Left lung (tissue), 10 donors: ENCODE measurements around the gene PICK1. TPM values are rescaled to one million over a fixed set of nuclear protein-coding genes. Genes with fewer than 3 reads are reported as not detected.

Experiments
- ATAC-seq: fragments of 200-7000 bp; cut with Tn5 transposase; one replicate; pipeline ENCODE4 v1.9.1; 2020; ENCODE audit warnings: moderate library complexity
- DNase-seq, 4 donors: peaks; one replicate each; pipeline ENCODE4 v3.0.0-alpha.2; 2013 to 2020
- H3K27ac ChIP-seq, 2 donors: fragments of 200-600 bp; sonication (generic) in 1 of 2; one replicate each; pipeline versions ENCODE4 v1.5.0 to v1.8.0; 2020 to 2021
- H3K27me3 ChIP-seq, 2 donors: fragments of 200-600 bp; sonication (generic) in 1 of 2; one replicate each; pipeline versions ENCODE4 v1.5.0 to v1.8.0; 2020 to 2021
- H3K36me3 ChIP-seq, 2 donors: fragments of 200-600 bp; sonication (generic) in 1 of 2; one replicate each; pipeline versions ENCODE4 v1.5.0 to v1.8.0; 2020 to 2021
- H3K4me1 ChIP-seq, 2 donors: fragments of 200-600 bp; one replicate each; pipeline ENCODE4 v1.8.0; 2021
- H3K4me3 ChIP-seq, 2 donors: fragments of 200-600 bp; sonication (generic) in 1 of 2; one replicate each; pipeline versions ENCODE4 v1.5.0 to v1.8.0; 2020 to 2021; ENCODE audit warnings: mild to moderate bottlenecking in 1 of 2
- H3K9me3 ChIP-seq, 2 donors: fragments of 200-600 bp; sonication (generic) in 1 of 2; one replicate each; pipeline versions ENCODE4 v1.5.0 to v1.8.0; 2020 to 2021
- CTCF ChIP-seq, 2 donors: fragments of 200-600 bp; sonication (generic) in 1 of 2; IDR thresholded peaks; one replicate each; pipeline versions ENCODE4 v1.5.0 to v1.8.0; 2021; ENCODE audit warnings: antibody characterized with exemption in 2 of 2
- intact Hi-C, 2 donors: fragments of 100-400 bp; cut with DNase I; formaldehyde crosslinking; loops; one replicate each; pipeline versions ENCODE4 v1.11.2 to v1.14.2; 2022
- polyA plus RNA-seq, 6 donors: library from polyadenylated mRNA; unstranded; fragments of 120-200 nt; gene quantifications; one replicate each; pipeline ENCODE4 v1.2.1, GENCODE V29; 2013; ENCODE audit not compliant: insufficient read length in 6 of 6
- total RNA-seq, 2 donors: library from RNA; stranded (reverse); fragmentation: NEBNext Ultra II Directional; extraction: Animal tissue kit (Norgen Biotek cat#: 25700); gene quantifications; one replicate each; pipeline ENCODE4 v1.2.1, GENCODE V29; 2021
- donor health status: DM: no; HTN: yes; CAD: no.
- donor health status: DM: no; HTN: no; CAD: no.

Gene PICK1
- total and polyA plus RNA-seq, 8 donors: 22.8 to 39.5 (median 28.3) TPM

GRCh38 chr22:38032681-38033521 is 24.3 kb upstream of the PICK1 start:
- no peak for TF ChIP-seq CTCF (IDR thresholded peaks at IDR 0.05)
- H3K27me3 ChIP-seq: no peaks in the 10 kb centered on the region
- H3K27ac ChIP-seq: peak overlapping the region in 1 of 2 donors; percentile 72
- ATAC-seq (no peak), DNase-seq (peak in 1 of 4 donors; percentile 43)
- no peaks in the 10 kb centered on the region for H3K9me3 ChIP-seq
- peaks cover 18 to 24% of the 10 kb centered on the region in 2 donors for H3K4me1 ChIP-seq
- intact Hi-C loops: no loop called here
- H3K4me3 ChIP-seq: no peak overlapping the region
- H3K36me3 ChIP-seq: no peaks in the 10 kb centered on the region

DNA sequence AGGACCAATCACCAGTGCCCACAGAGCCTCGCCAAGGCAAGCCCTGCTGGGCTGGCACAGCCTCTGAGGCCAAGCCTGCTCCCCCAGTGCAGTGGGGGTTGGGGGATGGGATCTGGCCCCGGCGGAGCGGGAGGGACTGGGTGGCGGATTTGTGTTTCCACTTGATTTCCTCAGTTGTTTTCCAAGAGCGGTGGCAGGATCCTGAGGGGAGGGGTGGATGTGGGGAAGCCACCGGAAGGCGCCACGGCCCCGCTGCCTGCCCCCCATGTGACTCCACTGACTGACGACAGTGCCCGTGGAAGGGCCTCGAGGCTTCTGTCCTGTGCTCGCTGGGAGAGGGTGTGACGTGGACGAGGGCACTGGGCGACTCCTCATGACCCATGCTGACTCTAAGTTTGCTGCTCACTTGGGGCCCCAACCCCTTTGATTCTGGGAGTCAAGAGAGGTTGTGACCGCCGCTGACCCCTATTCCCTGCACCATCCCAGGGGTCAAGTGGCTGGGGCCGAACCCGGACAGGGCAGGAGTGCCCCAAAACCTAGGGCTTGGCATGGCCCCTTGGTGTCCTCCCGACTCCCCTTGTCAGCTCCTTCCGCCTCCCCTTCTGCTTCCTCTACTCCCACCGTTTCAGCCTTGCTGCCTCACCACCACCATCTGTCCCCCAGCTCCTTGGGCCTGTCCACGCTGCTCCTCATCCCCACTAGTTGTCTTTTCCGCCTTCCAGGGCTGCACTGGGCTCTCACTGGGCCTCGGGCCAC is 23.5 kb upstream of the PICK1 start:
- no peak for ATAC-seq
- no peaks in the 10 kb centered on the region for H3K27me3 ChIP-seq
- TF ChIP-seq CTCF (IDR thresholded peaks at IDR 0.05): no peak
- no peak overlapping the region for H3K4me3 ChIP-seq
- peak in 1 of 4 donors; percentile 70 for DNase-seq
- peak overlapping the region; percentile 68 to 72 for H3K27ac ChIP-seq
- H3K4me1 ChIP-seq: peaks cover 18 to 24% of the 10 kb centered on the region in 2 donors
- intact Hi-C loops: no loop called here
- no peaks in the 10 kb centered on the region for H3K9me3 ChIP-seq
- no peaks in the 10 kb centered on the region for H3K36me3 ChIP-seq

GRCh38 chr22:38034278-38034882 is 22.8 kb upstream of the PICK1 start:
- H3K4me1 ChIP-seq: peaks cover 18 to 24% of the 10 kb centered on the region in 2 donors
- no peaks in the 10 kb centered on the region for H3K9me3 ChIP-seq
- intact Hi-C loops: no loop called here
- DNase-seq (peak; percentile 46 to 83 (median 82)), ATAC-seq (peak; percentile 79)
- peak overlapping the region; percentile 68 to 72 for H3K27ac ChIP-seq
- no peak overlapping the region for H3K4me3 ChIP-seq
- H3K27me3 ChIP-seq: no peaks in the 10 kb centered on the region
- H3K36me3 ChIP-seq: no peaks in the 10 kb centered on the region
- TF ChIP-seq CTCF (IDR thresholded peaks at IDR 0.05): no peak

GRCh38 chr22:38034884-38035529 is 22.2 kb upstream of the PICK1 start:
- DNase-seq: peak in 1 of 4 donors; percentile 0
- no peak overlapping the region for H3K4me3 ChIP-seq
- peak overlapping the region in 1 of 2 donors; percentile 72 for H3K27ac ChIP-seq
- peaks cover 18 to 24% of the 10 kb centered on the region in 2 donors for H3K4me1 ChIP-seq
- intact Hi-C loops: no loop called here
- ATAC-seq: no peak
- no peaks in the 10 kb centered on the region for H3K36me3 ChIP-seq
- no peaks in the 10 kb centered on the region for H3K9me3 ChIP-seq
- no peak for TF ChIP-seq CTCF (IDR thresholded peaks at IDR 0.05)
- H3K27me3 ChIP-seq: no peaks in the 10 kb centered on the region
